ENCODE measurements around the gene TMEM131. TPM values are rescaled to one million over a fixed set of nuclear protein-coding genes. Genes with fewer than 3 reads are reported as not detected.

TMEM131 gene
- total RNA-seq, 1 experiment from 2014 or later = 28.9 TPM

GRCh38 chr2:97963079-97963406, 32.7 kb downstream of the TMEM131 start:
- Histone ChIP-seq H3K9me3 (ENCODE audit: low read depth, low read length, poor library complexity, severe bottlenecking) (no peaks in the 10 kb centered on the region), H3K27me3 (replicated peaks; ENCODE audit: insufficient read depth, low read depth, low read length, poor library complexity) (no peaks in the 10 kb centered on the region), H3K4me3 (ENCODE audit: low read depth, low read length, poor library complexity, severe bottlenecking) (no peak overlapping the region), H3K27ac (ENCODE audit: low read depth, low read length, poor library complexity, severe bottlenecking) (no peak overlapping the region), H3K4me1 (ENCODE audit: insufficient read depth, low read length, poor library complexity, severe bottlenecking) (peaks cover 3% of the 10 kb centered on the region), H3K36me3 (ENCODE audit: insufficient read depth, low read length, poor library complexity, severe bottlenecking) (no peaks in the 10 kb centered on the region)
- BruUV-seq (replicated peaks) = no TSS peak
- ChIA-PET POLR2A (ENCODE audit: low non-redundant PET) (no interaction called here), CTCF (no interaction called here)
- intact Hi-C loops (cut with micrococcal nuclease; ENCODE audit: unreplicated experiment) = no loop called here
- no peak for DNase-seq (ENCODE audit: low spot score)
- TF ChIP-seq EZH2 (IDR thresholded peaks at IDR 0.05; ENCODE audit: borderline replicate concordance, low read depth, low read length, poor library complexity, severe bottlenecking) = no peak
- TF ChIP-seq CTCF (conservative IDR thresholded peaks at IDR 0.05; ENCODE audit: low read depth, low read length) = no peak

GRCh38 chr2:97961534-97961933, 34.2 kb downstream of the TMEM131 start:
- H3K27ac ChIP-seq (ENCODE audit: low read depth, low read length, poor library complexity, severe bottlenecking) = no peak overlapping the region
- ChIA-PET POLR2A (ENCODE audit: low non-redundant PET) (no interaction called here), CTCF (interaction anchor here (0.6 kb wide), 1 partner anchor 9 kb away, joined by 4 read pairs; no protein-coding TSS in a partner anchor)
- no peaks in the 10 kb centered on the region for H3K27me3 ChIP-seq (replicated peaks; ENCODE audit: insufficient read depth, low read depth, low read length, poor library complexity)
- intact Hi-C loops (cut with micrococcal nuclease; ENCODE audit: unreplicated experiment) = no loop called here
- TF ChIP-seq CTCF (conservative IDR thresholded peaks at IDR 0.05; ENCODE audit: low read depth, low read length) = no peak
- no peak for TF ChIP-seq EZH2 (IDR thresholded peaks at IDR 0.05; ENCODE audit: borderline replicate concordance, low read depth, low read length, poor library complexity, severe bottlenecking)
- H3K4me1 ChIP-seq (ENCODE audit: insufficient read depth, low read length, poor library complexity, severe bottlenecking) = peaks cover 3% of the 10 kb centered on the region
- DNase-seq (ENCODE audit: low spot score) = no peak
- BruUV-seq (replicated peaks) = no TSS peak
- H3K9me3 ChIP-seq (ENCODE audit: low read depth, low read length, poor library complexity, severe bottlenecking) = no peaks in the 10 kb centered on the region
- H3K4me3 ChIP-seq (ENCODE audit: low read depth, low read length, poor library complexity, severe bottlenecking) = no peak overlapping the region
- H3K36me3 ChIP-seq (ENCODE audit: insufficient read depth, low read length, poor library complexity, severe bottlenecking) = no peaks in the 10 kb centered on the region

GRCh38 chr2:97958184-97958583, 37.6 kb downstream of the TMEM131 start:
- no peaks in the 10 kb centered on the region for H3K36me3 ChIP-seq (ENCODE audit: insufficient read depth, low read length, poor library complexity, severe bottlenecking)
- no TSS peak for BruUV-seq (replicated peaks)
- H3K27me3 ChIP-seq (replicated peaks; ENCODE audit: insufficient read depth, low read depth, low read length, poor library complexity) = no peaks in the 10 kb centered on the region
- H3K4me1 ChIP-seq (ENCODE audit: insufficient read depth, low read length, poor library complexity, severe bottlenecking) = no peaks in the 10 kb centered on the region
- H3K9me3 ChIP-seq (ENCODE audit: low read depth, low read length, poor library complexity, severe bottlenecking) = no peaks in the 10 kb centered on the region
- intact Hi-C loops (cut with micrococcal nuclease; ENCODE audit: unreplicated experiment) = no loop called here
- no peak for DNase-seq (ENCODE audit: low spot score)
- H3K27ac ChIP-seq (ENCODE audit: low read depth, low read length, poor library complexity, severe bottlenecking) = no peak overlapping the region
- no peak overlapping the region for H3K4me3 ChIP-seq (ENCODE audit: low read depth, low read length, poor library complexity, severe bottlenecking)
- ChIA-PET CTCF (no interaction called here), POLR2A (ENCODE audit: low non-redundant PET) (no interaction called here)
- TF ChIP-seq EZH2 (IDR thresholded peaks at IDR 0.05; ENCODE audit: borderline replicate concordance, low read depth, low read length, poor library complexity, severe bottlenecking) = no peak
- TF ChIP-seq CTCF (conservative IDR thresholded peaks at IDR 0.05; ENCODE audit: low read depth, low read length) = no peak
